ENCODE results near the gene ARHGEF6.

- TF ChIP-seq CTCF (IDR thresholded peaks at IDR 0.05; ENCODE audit: low read depth, low read length, poor library complexity, severe bottlenecking) (no peak), EZH2phosphoT487 (IDR thresholded peaks at IDR 0.05; ENCODE audit: borderline replicate concordance, low read length) (no peak)
Observed at GRCh38 chrX:136712650-136713310, 68.0 kb downstream of the ARHGEF6 start.
